ENCODE data around the gene LRRC1. TPM values are rescaled to one million over a fixed set of nuclear protein-coding genes. Genes with fewer than 3 reads are reported as not detected.

The LRRC1 gene
- total and polyA plus RNA-seq, 10 of the 15 experiments (the other 5 are each of a cell fraction or from before 2014, with no cell fraction given): 0.35 to 9.3 (median 0.63) TPM

GRCh38 chr6:53786832-53787231 is 8.0 kb upstream of the LRRC1 start:
- BruUV-seq (replicated peaks): no TSS peak
- peaks cover 2% of the 10 kb centered on the region; the same call in 1 of the 3 replicates for H3K9me3 ChIP-seq (replicated peaks; ENCODE audit: control insufficient read depth, insufficient read depth, low read length)
- ATAC-seq (no peak), DNase-seq (ENCODE audit: low read depth, low spot score) (no peak), FAIRE-seq (no peak)
- ChIA-PET RAD21 (ENCODE audit: unreplicated experiment) (no interaction called here), CTCF (no interaction called here), SMC1A (ENCODE audit: uncharacterized antibody, unreplicated experiment) (no interaction called here), POLR2A (no interaction called here)
- intact Hi-C loops (cut with micrococcal nuclease; ENCODE audit: unreplicated experiment): no loop called here
- no peaks in the 10 kb centered on the region for H3K79me2 ChIP-seq (ENCODE audit: control insufficient read depth, insufficient read depth, low read length)
- H3K4me3 ChIP-seq: no peak overlapping the region
- TF ChIP-seq TCF7 (IDR thresholded peaks at IDR 0.05; ENCODE audit: borderline replicate concordance) (no peak), IRF3 (IDR thresholded peaks at IDR 0.05) (no peak), MYB (IDR thresholded peaks at IDR 0.05; ENCODE audit: borderline replicate concordance, low read depth, low read length) (no peak), ZNF622 (IDR thresholded peaks at IDR 0.05) (no peak), FOXK2 (IDR thresholded peaks at IDR 0.05) (no peak), TCF12 (IDR thresholded peaks at IDR 0.05; ENCODE audit: low read depth, low read length) (no peak), NBN (IDR thresholded peaks at IDR 0.05) (no peak), RAD51 (IDR thresholded peaks at IDR 0.05) (no peak), ZNF687 (IDR thresholded peaks at IDR 0.05) (no peak), SIX5 (IDR thresholded peaks at IDR 0.05; ENCODE audit: low read depth, low read length, severe bottlenecking) (no peak), ZZZ3 (IDR thresholded peaks at IDR 0.05; ENCODE audit: control insufficient read depth, insufficient read length, low read depth) (no peak), ZBTB4 (CRISPR knock-in tag; IDR thresholded peaks at IDR 0.05) (no peak)
- H2AFZ ChIP-seq (ENCODE audit: control insufficient read depth, low read depth, low read length): no peak overlapping the region
- H3K36me3 ChIP-seq (ENCODE audit: control insufficient read depth in 2 of 2, insufficient read depth in 2 of 2, low read length in 1 of 2): no peaks in the 10 kb centered on the region
- no peaks in the 10 kb centered on the region for H4K20me1 ChIP-seq (ENCODE audit: control insufficient read depth, insufficient read depth)
- no peaks in the 10 kb centered on the region for H3K4me1 ChIP-seq (ENCODE audit: control insufficient read depth, insufficient read depth, low read length)
- 0% methylated on average over 1 of the region's 1 CpG for WGBS (ENCODE audit: insufficient coverage, insufficient replicate concordance, low lambda C conversion rate, missing lambda C conversion rate)
- H3K27me3 ChIP-seq (replicated peaks in 1 of 2; ENCODE audit: control insufficient read depth in 2 of 2, insufficient read depth in 2 of 2, low read length in 1 of 2): no peaks in the 10 kb centered on the region
- H3K4me2 ChIP-seq (ENCODE audit: control insufficient read depth, insufficient read depth): no peak overlapping the region
- in situ Hi-C loops (cut with MboI): no loop called here
- H3K27ac ChIP-seq (ENCODE audit: control insufficient read depth, insufficient read depth): no peak overlapping the region
- no peak overlapping the region for H3K9ac ChIP-seq (ENCODE audit: control insufficient read depth, insufficient read depth, low read length)

Measured in GM12878 (cell line).